Tibial artery (tissue), 4 donors: ENCODE data around the gene UGT1A9.
"Not testable (repeated sequence)": the region's sequence is repeated elsewhere in the genome, so short reads cannot be mapped to it uniquely, and the experiment has no call there.

Source experiments
- DNase-seq, 2 donors: peaks; one replicate each; pipeline ENCODE4 v3.0.0-alpha.2; 2019
- H3K27ac ChIP-seq, 2 donors: fragments of 200-600 bp; sonication (generic) in 1 of 2; 1 replicate in 1 of 2; 2 replicates in 1 of 2; pipeline ENCODE4 v1.5.1; 2018 to 2019; ENCODE audit warnings: mild to moderate bottlenecking in 1 of 2
- H3K27me3 ChIP-seq, 2 donors: fragments of 200-600 bp; sonication (generic) in 1 of 2; one replicate each; pipeline versions ENCODE4 v1.5.1 to v1.6.0; 2016 to 2019
- H3K36me3 ChIP-seq, 3 donors: fragments of 200-600 bp; sonication (generic) in 2 of 3; one replicate each; pipeline ENCODE4 v1.5.1; 2016 to 2019; ENCODE audit warnings: mild to moderate bottlenecking in 2 of 3
- H3K4me1 ChIP-seq, 4 donors: fragments of 200-600 bp; sonication (generic) in 2 of 4; 1 replicate in 3 of 4; 2 replicates in 1 of 4; pipeline ENCODE4 v1.5.1; 2016 to 2019
- H3K4me3 ChIP-seq, 2 donors: fragments of 200-600 bp; sonication (generic) in 1 of 2; 1 replicate in 1 of 2; 2 replicates in 1 of 2; pipeline ENCODE4 v1.5.1; 2018 to 2019; ENCODE audit warnings: mild to moderate bottlenecking in 2 of 2
- H3K9me3 ChIP-seq, 3 donors: fragments of 200-600 bp; sonication (generic) in 1 of 3; one replicate each; pipeline ENCODE4 v1.5.1; 2016 to 2019
- intact Hi-C: fragments of 100-400 bp; cut with DNase I; formaldehyde crosslinking; loops from one replicate; pipeline ENCODE4 v1.15.0; 2023; ENCODE audit warnings: low total_unique reads
- TF ChIP-seq, protein P1 (sequence below), 2 experiments: fragments of 200-600 bp in 1 of 2; fragments of 450-650 bp in 1 of 2; IDR thresholded peaks; one replicate each; pipeline ENCODE4 v1.5.1; 2017 to 2019; ENCODE audit warnings: antibody characterized with exemption in 2 of 2, mild to moderate bottlenecking in 1 of 2, moderate library complexity in 1 of 2

The UGT1A9 gene

GRCh38 chr2:233745073-233745755 is 73.5 kb downstream of the UGT1A9 start:
- Histone ChIP-seq H3K36me3 (no peaks in the 10 kb centered on the region), H3K9me3 (no peaks in the 10 kb centered on the region), H3K27ac (no peak overlapping the region), H3K4me3 (no peak overlapping the region), H3K27me3 (no peaks in the 10 kb centered on the region), H3K4me1 (no peaks in the 10 kb centered on the region)
- TF ChIP-seq, protein P1, sequence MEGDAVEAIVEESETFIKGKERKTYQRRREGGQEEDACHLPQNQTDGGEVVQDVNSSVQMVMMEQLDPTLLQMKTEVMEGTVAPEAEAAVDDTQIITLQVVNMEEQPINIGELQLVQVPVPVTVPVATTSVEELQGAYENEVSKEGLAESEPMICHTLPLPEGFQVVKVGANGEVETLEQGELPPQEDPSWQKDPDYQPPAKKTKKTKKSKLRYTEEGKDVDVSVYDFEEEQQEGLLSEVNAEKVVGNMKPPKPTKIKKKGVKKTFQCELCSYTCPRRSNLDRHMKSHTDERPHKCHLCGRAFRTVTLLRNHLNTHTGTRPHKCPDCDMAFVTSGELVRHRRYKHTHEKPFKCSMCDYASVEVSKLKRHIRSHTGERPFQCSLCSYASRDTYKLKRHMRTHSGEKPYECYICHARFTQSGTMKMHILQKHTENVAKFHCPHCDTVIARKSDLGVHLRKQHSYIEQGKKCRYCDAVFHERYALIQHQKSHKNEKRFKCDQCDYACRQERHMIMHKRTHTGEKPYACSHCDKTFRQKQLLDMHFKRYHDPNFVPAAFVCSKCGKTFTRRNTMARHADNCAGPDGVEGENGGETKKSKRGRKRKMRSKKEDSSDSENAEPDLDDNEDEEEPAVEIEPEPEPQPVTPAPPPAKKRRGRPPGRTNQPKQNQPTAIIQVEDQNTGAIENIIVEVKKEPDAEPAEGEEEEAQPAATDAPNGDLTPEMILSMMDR (IDR thresholded peaks at IDR 0.05), result no peak
- no peak for DNase-seq
- intact Hi-C loops, result no loop called here

DNA sequence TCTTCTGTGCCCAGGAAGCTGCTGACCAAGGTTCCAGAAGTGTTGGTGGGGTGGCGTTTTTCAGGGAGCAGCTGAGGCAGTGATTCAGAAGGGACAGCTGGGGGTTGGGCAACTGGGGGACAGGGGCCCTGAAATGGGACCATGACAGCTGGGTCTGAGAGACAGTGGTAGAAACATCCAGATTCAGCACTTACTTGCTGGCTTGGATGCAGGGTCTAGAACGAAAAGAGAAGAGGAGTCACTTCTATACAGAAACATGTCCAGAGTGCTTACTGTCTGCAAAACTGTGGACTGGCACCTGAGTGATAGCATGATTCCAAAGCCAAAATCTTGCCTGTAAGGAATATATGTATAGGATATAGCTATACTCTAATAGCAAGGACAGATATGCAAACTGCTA is 74.1 kb downstream of the UGT1A9 start:
- not testable (repeated sequence) for DNase-seq, H3K27ac ChIP-seq

DNA sequence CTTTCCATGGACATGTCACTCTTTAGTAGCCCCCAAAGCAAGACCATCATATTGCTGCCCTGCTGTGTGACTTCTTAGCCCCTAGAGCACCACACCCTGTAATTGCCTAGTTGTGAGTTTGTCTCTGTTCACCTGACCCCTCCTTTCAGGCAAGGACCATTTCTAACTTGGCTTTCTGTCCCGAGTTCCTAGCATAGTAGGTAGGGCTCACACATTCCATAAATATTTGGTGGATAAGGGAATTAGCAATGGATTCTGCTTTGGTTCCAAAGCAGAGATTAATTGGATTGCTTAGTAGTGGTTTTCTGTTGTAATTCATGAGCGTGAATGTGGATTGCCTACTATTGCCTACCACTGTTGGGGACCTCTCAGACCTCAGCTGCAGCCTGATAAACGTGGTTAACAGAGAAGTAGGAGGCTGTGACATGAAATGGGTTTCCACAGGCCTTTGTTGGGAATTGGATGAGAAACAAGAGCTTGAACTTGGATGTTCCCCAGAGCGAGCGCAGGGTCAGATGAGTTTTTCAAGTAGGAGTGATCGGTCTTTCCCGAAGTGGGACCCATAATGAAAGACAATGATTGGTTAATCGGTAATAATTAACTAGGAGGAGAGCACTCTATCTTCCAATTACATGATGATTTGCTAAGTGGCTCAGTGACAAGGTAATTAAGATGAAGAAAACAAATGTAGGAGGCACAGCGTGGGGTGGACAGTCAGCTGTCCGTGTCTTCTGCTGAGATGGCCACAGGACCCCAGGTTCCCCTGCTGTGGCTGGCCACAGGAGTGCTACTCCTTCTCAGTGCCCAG is 75.0 kb downstream of the UGT1A9 start:
- DNase-seq, result no peak
- TF ChIP-seq, protein P1 (IDR thresholded peaks at IDR 0.05), result no peak
- intact Hi-C loops, result no loop called here

More for the DNA sequence above, 74.1 kb downstream of the UGT1A9 start:
- H3K9me3 ChIP-seq, H3K4me1 ChIP-seq, H3K27me3 ChIP-seq, H3K36me3 ChIP-seq, H3K4me3 ChIP-seq, intact Hi-C loops: not testable (repeated sequence)

GRCh38 chr2:233747283-233747544 is 75.5 kb downstream of the UGT1A9 start:
- TF ChIP-seq, protein P1 (IDR thresholded peaks at IDR 0.05), result no peak
- no peaks in the 10 kb centered on the region for H3K4me1 ChIP-seq
- no peak for DNase-seq
- no peaks in the 10 kb centered on the region for H3K9me3 ChIP-seq
- intact Hi-C loops, result no loop called here
- no peak overlapping the region for H3K27ac ChIP-seq
- no peaks in the 10 kb centered on the region for H3K27me3 ChIP-seq
- no peak overlapping the region for H3K4me3 ChIP-seq
- no peaks in the 10 kb centered on the region for H3K36me3 ChIP-seq

More for the DNA sequence above, 75.0 kb downstream of the UGT1A9 start:
- H3K36me3 ChIP-seq, result no peaks in the 10 kb centered on the region
- no peaks in the 10 kb centered on the region for H3K9me3 ChIP-seq
- no peaks in the 10 kb centered on the region for H3K27me3 ChIP-seq
- H3K4me1 ChIP-seq, result no peaks in the 10 kb centered on the region
- no peak overlapping the region for H3K4me3 ChIP-seq
- no peak overlapping the region for H3K27ac ChIP-seq

- intact Hi-C loops, result not testable (repeated sequence)
Measured at GRCh38 chr2:233750689-233751088, 79.0 kb downstream of the UGT1A9 start.

GRCh38 chr2:233751212-233752009 is 79.7 kb downstream of the UGT1A9 start:
- H3K4me3 ChIP-seq, H3K9me3 ChIP-seq, H3K27me3 ChIP-seq, DNase-seq, H3K27ac ChIP-seq, H3K36me3 ChIP-seq, H3K4me1 ChIP-seq, intact Hi-C loops: not testable (repeated sequence)

More at GRCh38 chr2:233750689-233751088, 79.0 kb downstream of the UGT1A9 start:
- not testable (repeated sequence) for H3K27me3 ChIP-seq, H3K9me3 ChIP-seq, DNase-seq, H3K27ac ChIP-seq, H3K4me1 ChIP-seq, H3K36me3 ChIP-seq, H3K4me3 ChIP-seq
